GM21367 (cell line): ENCODE measurements around the gene IFI6.
A peak's percentile ranks its signal among the peaks of the same experiment; 100 is the strongest.

ENCODE experiments used
- ATAC-seq: cut with Tn5 transposase; IDR thresholded peaks from one replicate; pipeline ENCODE4 v1.9.1; 2021; ENCODE audit not compliant: unreplicated experiment

Gene IFI6

GRCh38 chr1:27676410-27676809, 4.4 kb upstream of the IFI6 start:
- ATAC-seq = no peak

GRCh38 chr1:27672750-27673112, 739 bp upstream of the IFI6 start:
- ATAC-seq = no peak

GRCh38 chr1:27669876-27670275, 2.1 kb downstream of the IFI6 start:
- no peak for ATAC-seq

GRCh38 chr1:27668808-27669723, 2.9 kb downstream of the IFI6 start:
- no peak for ATAC-seq

GRCh38 chr1:27668121-27668807, 3.7 kb downstream of the IFI6 start:
- ATAC-seq = no peak

- ATAC-seq = no peak
Measured at GRCh38 chr1:27666791-27667254, 5.2 kb downstream of the IFI6 start.

- ATAC-seq = no peak
Measured at GRCh38 chr1:27666294-27666693, 5.7 kb downstream of the IFI6 start.

GRCh38 chr1:27665016-27665651, 6.9 kb downstream of the IFI6 start:
- ATAC-seq = no peak

GRCh38 chr1:27664291-27664690, 7.7 kb downstream of the IFI6 start:
- no peak for ATAC-seq

- no peak for ATAC-seq
Measured at GRCh38 chr1:27662707-27663393, 9.1 kb downstream of the IFI6 start.

GRCh38 chr1:27662261-27662660, 9.7 kb downstream of the IFI6 start:
- ATAC-seq = no peak

GRCh38 chr1:27661412-27662075, 10.4 kb downstream of the IFI6 start:
- ATAC-seq = no peak

- no peak for ATAC-seq
Measured at GRCh38 chr1:27660300-27660835, 11.6 kb downstream of the IFI6 start.

GRCh38 chr1:27659497-27660299, 12.3 kb downstream of the IFI6 start:
- peak; percentile 53 for ATAC-seq

- peak; percentile 25 for ATAC-seq
Measured at GRCh38 chr1:27658951-27659496, 13.0 kb downstream of the IFI6 start.

GRCh38 chr1:27656157-27656893, 15.7 kb downstream of the IFI6 start:
- no peak for ATAC-seq

GRCh38 chr1:27655151-27655937, 16.6 kb downstream of the IFI6 start:
- no peak for ATAC-seq
